GM12872 (cell line): ENCODE data around the gene CCDC178.

Source experiments
- CTCF ChIP-seq: IDR thresholded peaks from 3 replicates; pipeline ENCODE4 v1.5.1; 2011; ENCODE audit warnings: low read depth, mild to moderate bottlenecking, low read length, moderate library complexity; ENCODE audit not compliant: insufficient read depth

CCDC178 gene

GRCh38 chr18:32961538-32961937 is 479.0 kb downstream of the CCDC178 start:
- no peak for TF ChIP-seq CTCF

DNA sequence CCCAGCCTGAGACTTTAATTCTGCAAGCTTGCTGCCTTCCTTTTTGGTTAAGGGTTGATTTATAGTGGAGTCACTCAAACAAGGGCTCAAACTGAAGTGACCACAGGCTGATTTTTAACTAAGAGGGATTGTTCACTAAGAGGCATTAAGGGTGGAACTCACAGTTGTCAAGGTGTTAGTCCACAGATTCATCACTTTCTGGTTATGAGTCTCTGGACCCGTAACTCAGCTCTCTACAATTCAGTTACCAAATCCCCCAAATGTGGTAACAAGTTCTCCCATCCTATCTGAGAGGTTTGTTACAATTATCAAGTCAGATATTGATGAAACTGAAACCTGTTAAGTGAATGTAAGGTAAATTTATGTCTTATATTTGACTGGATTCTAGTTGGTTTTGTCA is 481.8 kb downstream of the CCDC178 start:
- no peak for TF ChIP-seq CTCF

DNA sequence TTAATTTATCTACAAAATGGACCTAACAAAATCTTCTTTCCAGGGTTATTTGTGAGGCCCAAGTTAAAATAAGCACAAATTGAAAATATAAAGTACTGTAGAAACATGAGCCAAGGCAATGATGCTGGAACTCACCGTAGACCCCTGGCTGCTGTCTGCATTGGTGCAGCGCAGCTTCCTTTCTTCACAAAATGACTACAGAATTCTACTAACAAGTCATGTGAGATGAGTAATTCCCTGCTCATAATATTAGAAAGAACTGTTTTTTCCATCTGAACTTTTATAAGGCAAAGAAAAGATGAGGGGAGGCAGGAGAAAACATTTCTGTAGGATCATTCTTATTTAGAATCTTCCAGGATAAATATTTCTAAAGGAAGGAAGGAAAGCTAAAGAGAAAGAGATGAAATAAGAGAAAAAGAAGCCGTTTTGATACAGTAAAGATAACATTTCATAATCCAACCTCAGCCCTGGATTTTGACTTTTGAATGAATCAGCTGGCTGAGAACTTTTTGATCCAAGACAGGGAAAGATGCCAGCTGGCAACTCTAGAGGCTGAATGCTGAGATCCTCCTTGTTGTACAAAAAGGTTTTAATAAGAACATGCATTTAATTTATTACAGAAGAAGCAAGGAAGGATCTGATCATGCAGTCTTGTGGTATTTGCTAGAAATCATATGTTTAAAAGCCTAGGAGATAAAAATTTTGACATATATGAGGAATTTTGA is 483.8 kb downstream of the CCDC178 start:
- no peak for TF ChIP-seq CTCF

DNA sequence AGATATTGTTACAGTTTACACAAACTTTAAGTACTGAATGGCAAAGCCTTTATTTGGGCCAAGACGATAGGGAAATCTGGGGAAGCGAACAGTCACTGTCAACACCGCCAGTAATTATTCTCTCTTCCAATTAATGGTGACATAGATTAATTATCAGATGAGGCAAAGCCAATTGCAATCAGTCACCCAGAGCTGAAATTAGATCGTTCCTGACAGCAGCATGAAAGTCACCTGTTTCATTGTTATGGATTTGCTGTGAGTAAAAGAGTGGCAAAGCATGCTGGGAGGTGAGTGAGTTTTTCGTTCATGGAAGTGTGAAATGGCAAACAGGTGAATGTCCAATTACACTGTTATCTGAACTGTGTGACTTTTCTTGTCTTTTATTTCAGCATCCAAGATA is 502.9 kb downstream of the CCDC178 start:
- TF ChIP-seq CTCF, result no peak

- TF ChIP-seq CTCF, result no peak
Measured at GRCh38 chr18:32937066-32937465, 503.5 kb downstream of the CCDC178 start.

DNA sequence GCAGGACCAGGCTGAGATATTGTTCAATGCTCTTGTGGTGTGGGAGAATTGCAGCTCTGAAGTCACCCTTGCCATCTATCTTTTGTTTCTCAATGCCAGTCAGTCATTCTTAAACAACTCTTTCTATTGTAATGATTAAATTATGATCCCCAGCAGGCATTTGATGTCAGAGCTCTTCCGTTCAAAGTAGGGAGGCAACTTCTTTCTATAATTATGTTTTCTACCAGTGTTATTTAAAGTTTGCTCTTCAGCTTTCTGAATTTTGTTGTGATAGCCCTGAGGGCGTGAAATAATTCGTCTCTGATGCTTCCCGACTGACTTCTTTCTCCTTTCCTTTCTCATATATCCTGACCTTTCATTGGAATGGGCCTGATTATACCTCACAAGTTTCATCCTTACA is 506.3 kb downstream of the CCDC178 start:
- TF ChIP-seq CTCF, result no peak

- TF ChIP-seq CTCF, result peak; percentile 76
Measured at GRCh38 chr18:32930695-32931301, 509.7 kb downstream of the CCDC178 start.
